ENCODE results near the gene KBTBD12. TPM values are rescaled to one million over a fixed set of nuclear protein-coding genes. Genes with fewer than 3 reads are reported as not detected.

Gene KBTBD12
- total RNA-seq, 1 donor from 2014 or later = not detected

- no peaks in the 10 kb centered on the region for H3K4me1 Mint-ChIP-seq (ENCODE audit: unreplicated experiment)
- H3K27ac Mint-ChIP-seq (ENCODE audit: unreplicated experiment) = no peak overlapping the region
- TF ChIP-seq CTCF (IDR thresholded peaks at IDR 0.05) = no peak
Measured at GRCh38 chr3:127998596-127998995, 83.6 kb downstream of the KBTBD12 start.

GRCh38 chr3:127999509-128000106 is 84.6 kb downstream of the KBTBD12 start:
- Mint-ChIP-seq H3K4me1 (ENCODE audit: unreplicated experiment) (no peaks in the 10 kb centered on the region), H3K27ac (ENCODE audit: unreplicated experiment) (no peak overlapping the region), H3K27me3 (ENCODE audit: unreplicated experiment) (peaks cover 58% of the 10 kb centered on the region), H3K9me3 (ENCODE audit: unreplicated experiment) (peaks cover 7% of the 10 kb centered on the region), H3K4me3 (ENCODE audit: unreplicated experiment) (no peak overlapping the region), H3K36me3 (ENCODE audit: unreplicated experiment) (peaks cover 2% of the 10 kb centered on the region)
- DNase-seq (ENCODE audit: extremely low spot score, unreplicated experiment) = peak; percentile 21
- no peak for TF ChIP-seq CTCF (IDR thresholded peaks at IDR 0.05)

More at GRCh38 chr3:127998596-127998995, 83.6 kb downstream of the KBTBD12 start:
- H3K27me3 Mint-ChIP-seq (ENCODE audit: unreplicated experiment) = peaks cover 50% of the 10 kb centered on the region
- H3K4me3 Mint-ChIP-seq (ENCODE audit: unreplicated experiment) = no peak overlapping the region
- peak; percentile 69 for DNase-seq (ENCODE audit: extremely low spot score, unreplicated experiment)
- peaks cover 2% of the 10 kb centered on the region for H3K36me3 Mint-ChIP-seq (ENCODE audit: unreplicated experiment)
- H3K9me3 Mint-ChIP-seq (ENCODE audit: unreplicated experiment) = peaks cover 7% of the 10 kb centered on the region

- DNase-seq (ENCODE audit: extremely low spot score, unreplicated experiment) = peak; percentile 68
- H3K4me1 Mint-ChIP-seq (ENCODE audit: unreplicated experiment) = peaks cover 1% of the 10 kb centered on the region
- TF ChIP-seq CTCF (IDR thresholded peaks at IDR 0.05) = no peak
- peaks cover 2% of the 10 kb centered on the region for H3K36me3 Mint-ChIP-seq (ENCODE audit: unreplicated experiment)
- peaks cover 59% of the 10 kb centered on the region for H3K27me3 Mint-ChIP-seq (ENCODE audit: unreplicated experiment)
- no peak overlapping the region for H3K4me3 Mint-ChIP-seq (ENCODE audit: unreplicated experiment)
- H3K27ac Mint-ChIP-seq (ENCODE audit: unreplicated experiment) = no peak overlapping the region
- H3K9me3 Mint-ChIP-seq (ENCODE audit: unreplicated experiment) = peaks cover 7% of the 10 kb centered on the region
Measured at GRCh38 chr3:128001576-128001975, 86.5 kb downstream of the KBTBD12 start.

GRCh38 chr3:128004661-128005060 is 89.6 kb downstream of the KBTBD12 start:
- DNase-seq (ENCODE audit: extremely low spot score, unreplicated experiment) = no peak
- Mint-ChIP-seq H3K9me3 (ENCODE audit: unreplicated experiment) (peaks cover 4% of the 10 kb centered on the region), H3K4me3 (ENCODE audit: unreplicated experiment) (no peak overlapping the region), H3K4me1 (ENCODE audit: unreplicated experiment) (peaks cover 4% of the 10 kb centered on the region), H3K27me3 (ENCODE audit: unreplicated experiment) (peaks cover 48% of the 10 kb centered on the region), H3K36me3 (ENCODE audit: unreplicated experiment) (no peaks in the 10 kb centered on the region), H3K27ac (ENCODE audit: unreplicated experiment) (no peak overlapping the region)
- no peak for TF ChIP-seq CTCF (IDR thresholded peaks at IDR 0.05)

GRCh38 chr3:128006061-128007032 is 91.3 kb downstream of the KBTBD12 start:
- H3K4me1 Mint-ChIP-seq (ENCODE audit: unreplicated experiment) = peaks cover 14% of the 10 kb centered on the region
- H3K9me3 Mint-ChIP-seq (ENCODE audit: unreplicated experiment) = no peaks in the 10 kb centered on the region
- TF ChIP-seq CTCF (IDR thresholded peaks at IDR 0.05) = no peak
- DNase-seq (ENCODE audit: extremely low spot score, unreplicated experiment) = no peak
- no peaks in the 10 kb centered on the region for H3K36me3 Mint-ChIP-seq (ENCODE audit: unreplicated experiment)
- H3K27ac Mint-ChIP-seq (ENCODE audit: unreplicated experiment) = no peak overlapping the region
- no peak overlapping the region for H3K4me3 Mint-ChIP-seq (ENCODE audit: unreplicated experiment)
- H3K27me3 Mint-ChIP-seq (ENCODE audit: unreplicated experiment) = peaks cover 46% of the 10 kb centered on the region
